ENCODE data around the gene RERG.

Gene RERG

DNA sequence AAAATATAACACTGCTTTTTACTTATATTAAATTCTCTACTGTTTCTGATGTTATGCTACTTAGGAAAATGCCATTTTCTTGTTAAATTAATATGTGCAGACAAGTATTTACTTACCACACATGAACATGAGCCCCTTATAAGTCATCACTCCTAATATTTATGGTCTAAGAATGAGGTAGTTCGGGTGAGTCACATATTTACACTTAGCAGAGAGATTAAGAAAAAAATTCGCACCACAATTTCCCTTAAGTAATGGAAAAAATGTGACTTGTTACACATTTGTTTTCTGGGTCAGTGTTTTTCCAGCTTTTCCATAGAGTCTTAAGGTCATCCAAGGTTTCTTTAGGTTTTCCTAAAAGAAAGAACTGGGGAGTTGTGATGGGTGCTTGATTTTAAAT lies 68.3 kb downstream of the RERG start:
- Histone ChIP-seq H3K9me2 (replicated peaks; ENCODE audit: insufficient read depth, low read length) (no peaks in the 10 kb centered on the region), H3K79me2 (ENCODE audit: insufficient read depth, low read length) (no peaks in the 10 kb centered on the region), H3K4me2 (ENCODE audit: low read depth, low read length, poor library complexity, severe bottlenecking) (no peak overlapping the region), H3K27ac (ENCODE audit: low read depth, low read length) (no peak overlapping the region), H4K20me1 (ENCODE audit: low read depth, low read length) (no peaks in the 10 kb centered on the region), H3K9ac (ENCODE audit: low read length) (no peak overlapping the region), H2AFZ (ENCODE audit: low read depth, low read length, severe bottlenecking) (no peak overlapping the region), H3K27me3 (ENCODE audit: low read length) (peaks cover 3% of the 10 kb centered on the region; the same call in 1 of the 2 replicates), H3K36me3 (ENCODE audit: low read length) (no peaks in the 10 kb centered on the region), H3F3A (ENCODE audit: insufficient read depth) (no peaks in the 10 kb centered on the region), H3K4me3 (ENCODE audit: insufficient read depth, low read length, poor library complexity, severe bottlenecking) (no peak overlapping the region), H3K9me3 (ENCODE audit: insufficient read depth, low read length) (no peaks in the 10 kb centered on the region)
- TF ChIP-seq, protein P1, sequence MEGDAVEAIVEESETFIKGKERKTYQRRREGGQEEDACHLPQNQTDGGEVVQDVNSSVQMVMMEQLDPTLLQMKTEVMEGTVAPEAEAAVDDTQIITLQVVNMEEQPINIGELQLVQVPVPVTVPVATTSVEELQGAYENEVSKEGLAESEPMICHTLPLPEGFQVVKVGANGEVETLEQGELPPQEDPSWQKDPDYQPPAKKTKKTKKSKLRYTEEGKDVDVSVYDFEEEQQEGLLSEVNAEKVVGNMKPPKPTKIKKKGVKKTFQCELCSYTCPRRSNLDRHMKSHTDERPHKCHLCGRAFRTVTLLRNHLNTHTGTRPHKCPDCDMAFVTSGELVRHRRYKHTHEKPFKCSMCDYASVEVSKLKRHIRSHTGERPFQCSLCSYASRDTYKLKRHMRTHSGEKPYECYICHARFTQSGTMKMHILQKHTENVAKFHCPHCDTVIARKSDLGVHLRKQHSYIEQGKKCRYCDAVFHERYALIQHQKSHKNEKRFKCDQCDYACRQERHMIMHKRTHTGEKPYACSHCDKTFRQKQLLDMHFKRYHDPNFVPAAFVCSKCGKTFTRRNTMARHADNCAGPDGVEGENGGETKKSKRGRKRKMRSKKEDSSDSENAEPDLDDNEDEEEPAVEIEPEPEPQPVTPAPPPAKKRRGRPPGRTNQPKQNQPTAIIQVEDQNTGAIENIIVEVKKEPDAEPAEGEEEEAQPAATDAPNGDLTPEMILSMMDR (IDR thresholded peaks at IDR 0.05; ENCODE audit: insufficient read depth, low read length, poor library complexity, severe bottlenecking): no peak
- TF ChIP-seq EZH2phosphoT487 (conservative IDR thresholded peaks at IDR 0.05; ENCODE audit: low read length): no peak

DNA sequence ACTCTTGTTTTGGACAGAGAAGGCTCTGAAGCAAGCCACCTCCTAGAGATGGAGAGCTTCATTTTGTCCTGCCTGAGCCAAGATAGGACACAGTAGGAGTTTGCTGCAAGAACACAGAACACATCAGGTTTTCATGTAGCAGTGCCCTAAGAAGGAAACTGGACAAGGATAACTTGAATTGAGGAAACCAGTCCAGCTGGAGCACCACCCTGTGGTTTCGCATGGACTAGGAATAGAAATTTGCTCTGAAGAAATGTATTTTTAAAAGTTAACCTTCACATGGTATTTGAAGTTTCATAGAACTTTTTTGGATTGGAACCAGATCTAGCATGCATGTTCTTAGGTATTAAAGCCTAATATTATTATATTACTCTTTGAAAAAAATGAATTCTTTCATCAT lies 68.8 kb downstream of the RERG start:
- no peak overlapping the region for H3K4me2 ChIP-seq (ENCODE audit: low read depth, low read length, poor library complexity, severe bottlenecking)
- H3K79me2 ChIP-seq (ENCODE audit: insufficient read depth, low read length): no peaks in the 10 kb centered on the region
- H2AFZ ChIP-seq (ENCODE audit: low read depth, low read length, severe bottlenecking): no peak overlapping the region
- H3K4me3 ChIP-seq (ENCODE audit: insufficient read depth, low read length, poor library complexity, severe bottlenecking): no peak overlapping the region
- H3K9me3 ChIP-seq (ENCODE audit: insufficient read depth, low read length): no peaks in the 10 kb centered on the region
- no peaks in the 10 kb centered on the region for H3F3A ChIP-seq (ENCODE audit: insufficient read depth)
- no peaks in the 10 kb centered on the region for H3K36me3 ChIP-seq (ENCODE audit: low read length)
- H3K9ac ChIP-seq (ENCODE audit: low read length): no peak overlapping the region
- H3K27me3 ChIP-seq (ENCODE audit: low read length): peaks cover 2% of the 10 kb centered on the region; the same call in 1 of the 2 replicates
- H4K20me1 ChIP-seq (ENCODE audit: low read depth, low read length): no peaks in the 10 kb centered on the region
- no peaks in the 10 kb centered on the region for H3K9me2 ChIP-seq (replicated peaks; ENCODE audit: insufficient read depth, low read length)
- H3K27ac ChIP-seq (ENCODE audit: low read depth, low read length): no peak overlapping the region
- TF ChIP-seq, protein P1 (IDR thresholded peaks at IDR 0.05; ENCODE audit: insufficient read depth, low read length, poor library complexity, severe bottlenecking): no peak
- no peak for TF ChIP-seq EZH2phosphoT487 (conservative IDR thresholded peaks at IDR 0.05; ENCODE audit: low read length)

DNA sequence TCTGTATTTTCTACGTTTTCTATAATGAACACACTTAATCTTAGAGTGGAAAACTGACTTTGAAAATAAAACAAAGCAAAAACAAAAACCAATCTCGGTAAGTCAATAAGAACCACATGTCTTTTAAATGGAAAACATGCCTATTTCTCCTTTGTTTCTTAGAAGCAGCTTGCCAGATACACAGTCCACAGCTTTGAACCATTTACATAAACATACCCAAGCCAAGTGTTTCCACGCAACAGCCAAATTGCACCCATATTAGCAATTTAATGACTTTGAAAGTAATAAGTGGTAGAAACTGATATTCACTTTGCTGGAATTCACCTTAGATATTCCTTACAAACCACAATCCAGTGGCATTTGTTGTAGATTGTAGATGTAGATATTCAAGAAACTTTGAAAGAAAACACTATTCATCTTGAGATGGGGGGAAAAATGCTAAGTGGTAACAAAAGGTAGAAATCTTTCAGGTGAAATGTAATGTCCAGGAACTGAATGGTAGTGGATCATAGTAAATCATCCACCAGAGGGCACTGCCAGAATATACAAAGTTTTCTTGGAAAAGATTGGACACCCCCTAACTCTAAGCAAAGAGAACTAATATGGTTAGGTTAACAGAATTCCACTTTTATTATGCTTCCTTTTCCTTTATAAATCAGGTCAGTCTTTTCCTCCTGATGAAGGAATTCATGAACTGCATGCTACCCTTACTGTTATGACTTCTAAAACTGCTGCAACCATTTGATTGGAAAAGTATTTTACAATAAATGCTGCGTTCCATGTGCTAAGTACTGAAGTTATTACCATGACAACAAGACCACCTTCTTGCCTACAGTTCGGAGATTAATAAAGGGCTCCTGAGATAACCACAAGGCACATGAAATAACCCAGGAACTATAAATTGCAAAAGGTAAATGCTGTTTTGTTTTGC lies 69.8 kb downstream of the RERG start:
- TF ChIP-seq, protein P1 (IDR thresholded peaks at IDR 0.05; ENCODE audit: insufficient read depth, low read length, poor library complexity, severe bottlenecking): no peak
- no peak for TF ChIP-seq EZH2phosphoT487 (conservative IDR thresholded peaks at IDR 0.05; ENCODE audit: low read length)
- Histone ChIP-seq H3K27me3 (ENCODE audit: low read length) (no peaks in the 10 kb centered on the region), H4K20me1 (ENCODE audit: low read depth, low read length) (no peaks in the 10 kb centered on the region), H3K36me3 (ENCODE audit: low read length) (no peaks in the 10 kb centered on the region), H3K9ac (ENCODE audit: low read length) (no peak overlapping the region), H3K9me2 (replicated peaks; ENCODE audit: insufficient read depth, low read length) (no peaks in the 10 kb centered on the region), H3K79me2 (ENCODE audit: insufficient read depth, low read length) (no peaks in the 10 kb centered on the region), H3K9me3 (ENCODE audit: insufficient read depth, low read length) (no peaks in the 10 kb centered on the region), H3K4me3 (ENCODE audit: insufficient read depth, low read length, poor library complexity, severe bottlenecking) (no peak overlapping the region), H3K27ac (ENCODE audit: low read depth, low read length) (no peak overlapping the region), H2AFZ (ENCODE audit: low read depth, low read length, severe bottlenecking) (no peak overlapping the region), H3F3A (ENCODE audit: insufficient read depth) (no peaks in the 10 kb centered on the region), H3K4me2 (ENCODE audit: low read depth, low read length, poor library complexity, severe bottlenecking) (no peak overlapping the region)

Measured in SU-DHL-6 (cell line).